NCI-H82 (cell line): ENCODE data around the gene CACHD1.
"Not testable (repeated sequence)": the region's sequence is repeated elsewhere in the genome, so short reads cannot be mapped to it uniquely, and the experiment has no call there.

ENCODE experiments used
- DNase-seq: peaks from one replicate; lab custom pipeline; 2025; lab: John Stamatoyannopoulos, UW

Gene CACHD1

DNA sequence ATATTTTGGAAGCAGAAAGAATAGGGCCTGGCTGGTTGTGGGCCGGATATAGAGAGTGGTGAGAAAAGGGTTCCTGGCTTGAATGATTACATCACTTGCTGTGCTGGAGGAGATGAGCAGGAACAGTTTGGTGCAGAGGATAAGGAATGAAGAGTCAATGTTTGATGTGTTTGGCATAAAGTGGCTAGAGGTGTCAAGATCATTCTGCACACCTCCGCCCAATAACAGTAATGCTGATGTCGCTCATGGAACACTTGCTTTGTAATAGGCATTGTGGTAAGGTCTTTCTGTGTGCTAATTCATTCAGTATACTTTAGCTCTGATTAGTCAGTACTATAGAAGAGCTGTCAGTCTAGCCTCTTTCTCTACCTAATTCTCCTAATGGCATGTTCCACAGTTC is 226.9 kb downstream of the CACHD1 start:
- DNase-seq, result no peak

DNA sequence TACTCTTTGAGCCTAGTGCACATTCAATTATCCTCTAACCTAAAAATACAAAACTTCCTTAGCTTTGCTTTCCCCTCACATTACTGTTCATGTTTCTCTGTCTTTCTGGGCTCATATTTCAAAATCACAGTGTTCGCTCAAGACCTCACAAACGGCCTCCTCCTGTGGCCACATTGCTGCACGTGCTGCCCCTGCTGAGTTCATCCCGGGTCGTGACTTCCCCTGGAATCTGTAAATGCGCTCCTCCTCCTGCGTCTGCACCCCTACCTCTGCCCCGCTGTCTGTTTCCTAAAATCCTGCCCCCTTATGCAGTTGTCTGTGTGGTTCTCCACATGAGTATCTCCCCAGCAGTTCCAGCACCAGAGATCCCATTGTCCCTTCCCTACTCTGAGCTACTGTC is 229.4 kb downstream of the CACHD1 start:
- DNase-seq, result no peak

DNA sequence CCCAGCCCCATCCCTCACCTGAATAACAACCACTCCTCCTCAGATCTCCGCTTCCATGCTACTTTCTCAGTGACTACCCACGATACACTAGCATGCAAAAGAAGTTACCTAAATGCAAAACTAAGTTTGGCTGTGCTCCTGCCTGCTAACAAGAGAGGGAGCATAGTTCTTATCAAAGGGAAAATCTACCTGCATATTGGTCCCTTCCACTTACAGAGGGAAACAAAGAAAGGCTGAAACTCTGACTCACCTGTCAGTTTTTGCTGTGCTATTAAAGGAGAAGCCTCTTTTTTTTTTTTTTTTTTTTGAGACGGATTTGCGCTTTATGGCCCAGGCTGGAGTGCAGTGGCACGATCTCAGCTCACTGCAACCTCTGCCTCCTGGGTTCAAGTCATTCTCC is 231.1 kb downstream of the CACHD1 start:
- no peak for DNase-seq

DNA sequence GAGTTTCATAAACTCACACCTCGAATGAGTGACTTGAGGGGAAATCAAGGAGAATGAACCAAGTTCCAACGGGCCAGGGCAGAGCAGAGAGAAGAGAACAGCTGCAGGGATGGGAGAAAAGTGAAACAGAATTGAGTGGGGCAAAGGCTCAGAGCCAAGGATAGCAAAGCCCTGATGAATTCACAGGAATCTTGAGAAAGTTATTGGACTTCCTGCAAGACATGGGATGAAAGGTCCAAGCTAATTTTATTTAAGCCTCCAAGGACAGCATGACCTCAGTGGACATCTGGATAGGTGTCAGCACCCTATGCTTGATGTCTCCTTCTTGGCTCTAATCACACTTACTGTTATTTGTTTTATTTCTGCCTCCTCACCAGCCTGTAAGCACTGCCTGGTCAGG is 232.0 kb downstream of the CACHD1 start:
- no peak for DNase-seq

DNA sequence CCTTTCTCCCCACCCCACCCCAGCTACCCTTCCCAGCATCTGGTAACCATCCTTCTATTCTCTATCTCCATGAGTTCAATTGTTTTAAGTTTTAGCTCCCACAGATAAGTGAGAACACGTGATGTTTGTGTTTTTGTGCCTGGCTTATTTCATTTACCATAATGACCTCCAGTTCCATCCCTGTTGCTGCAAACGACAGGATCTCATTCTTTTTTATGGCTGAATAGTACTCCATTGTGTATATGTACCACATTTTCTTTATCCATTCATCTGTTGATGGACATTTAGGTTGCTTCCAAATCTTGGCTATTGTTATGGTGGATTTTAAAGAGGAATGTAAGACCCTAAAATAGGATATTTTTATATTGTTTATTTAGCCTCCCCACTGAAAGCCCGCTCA is 232.7 kb downstream of the CACHD1 start:
- not testable (repeated sequence) for DNase-seq

DNA sequence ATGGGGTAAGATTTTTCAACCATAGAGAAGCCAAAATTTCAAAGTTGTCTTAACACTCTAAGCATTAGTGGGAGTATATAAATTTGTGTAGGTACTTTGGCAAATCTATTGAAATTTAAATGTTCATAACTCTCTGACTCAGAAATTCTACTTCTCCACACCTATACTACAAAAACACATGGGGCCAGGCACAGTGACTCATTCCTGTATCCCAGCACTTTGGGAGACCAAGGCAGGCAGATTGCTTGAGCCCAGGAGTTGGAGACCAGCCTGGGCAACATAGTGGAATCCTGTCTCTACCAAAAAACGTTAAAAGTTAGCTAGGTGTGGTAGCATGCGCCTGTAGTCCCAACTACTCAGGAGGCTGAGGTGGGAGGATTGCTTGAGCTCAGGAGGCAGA is 233.7 kb downstream of the CACHD1 start:
- DNase-seq, result no peak

DNA sequence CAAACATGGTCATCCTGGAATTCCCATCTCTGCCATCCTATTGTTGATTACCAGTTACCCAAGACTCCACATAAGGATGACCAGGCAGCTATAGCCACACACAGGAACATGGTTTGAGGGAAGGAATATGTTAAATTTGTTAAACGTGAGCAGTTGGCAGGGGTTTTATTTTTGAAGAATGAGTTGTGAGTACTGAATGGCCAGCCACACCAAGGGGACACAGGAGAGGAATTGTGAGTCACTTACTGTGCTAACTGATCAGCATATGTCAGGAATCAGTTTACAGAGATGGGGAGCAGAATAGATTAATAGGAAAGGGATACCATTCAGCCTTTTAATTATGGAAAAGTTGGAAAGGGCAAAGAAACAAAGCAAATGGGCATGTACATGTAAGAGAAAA is 235.7 kb downstream of the CACHD1 start:
- DNase-seq, result no peak

DNA sequence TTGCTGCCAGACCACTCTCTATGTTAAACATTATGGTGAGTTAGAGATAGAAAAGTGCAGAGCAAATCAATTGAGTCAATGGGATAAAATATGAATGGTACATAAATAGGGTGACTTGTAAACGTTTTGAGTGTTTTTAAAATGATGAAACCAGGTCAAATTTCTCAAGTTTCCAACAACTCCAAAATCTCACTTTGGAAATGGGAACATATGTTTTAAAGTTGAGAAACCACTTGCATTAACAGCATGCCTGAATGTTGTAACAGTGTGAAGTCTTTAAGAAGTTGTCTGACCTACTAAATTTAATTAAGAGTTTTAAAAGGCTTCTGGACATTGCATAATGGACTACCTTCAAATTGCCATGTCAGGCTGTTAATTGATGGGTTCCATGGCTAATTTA is 241.3 kb downstream of the CACHD1 start:
- no peak for DNase-seq

DNA sequence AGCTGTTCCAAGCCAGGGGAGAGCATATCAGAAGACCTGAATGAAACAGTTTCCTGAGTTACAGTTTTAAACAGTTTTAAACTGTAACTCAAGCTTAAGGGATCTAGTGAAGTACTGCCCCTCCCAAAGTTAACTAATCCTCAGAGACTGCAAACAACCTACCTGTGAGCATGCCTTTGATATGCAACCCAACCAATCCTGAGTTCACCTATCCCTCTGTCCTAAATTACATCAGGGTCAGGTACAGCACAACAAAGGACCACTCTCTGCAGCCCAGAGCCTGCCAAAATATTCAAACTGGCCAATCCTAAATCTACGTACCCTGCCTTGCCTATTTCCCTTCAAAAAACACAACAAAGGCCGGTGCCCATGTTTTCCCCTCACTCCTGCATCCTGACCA is 242.1 kb downstream of the CACHD1 start:
- DNase-seq, result no peak

DNA sequence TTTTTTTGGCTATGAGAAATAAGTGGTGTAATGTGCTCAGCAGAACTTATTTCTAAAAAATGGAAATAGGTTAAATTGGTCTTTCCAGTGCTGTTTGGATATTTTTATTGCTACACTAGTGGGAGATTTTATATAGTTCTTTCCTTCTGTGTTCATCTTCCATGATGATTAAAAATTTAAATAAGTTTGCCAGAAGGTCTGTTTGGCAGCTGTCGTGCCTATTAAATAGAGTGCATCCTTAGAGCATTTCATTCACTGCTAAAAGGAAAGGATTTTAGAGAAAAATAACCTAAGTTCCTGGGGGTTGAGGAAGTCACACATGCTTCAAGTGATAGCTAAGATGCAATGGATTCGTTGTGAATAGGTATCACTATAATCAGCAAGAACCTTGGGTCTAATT is 245.3 kb downstream of the CACHD1 start:
- DNase-seq, result no peak

DNA sequence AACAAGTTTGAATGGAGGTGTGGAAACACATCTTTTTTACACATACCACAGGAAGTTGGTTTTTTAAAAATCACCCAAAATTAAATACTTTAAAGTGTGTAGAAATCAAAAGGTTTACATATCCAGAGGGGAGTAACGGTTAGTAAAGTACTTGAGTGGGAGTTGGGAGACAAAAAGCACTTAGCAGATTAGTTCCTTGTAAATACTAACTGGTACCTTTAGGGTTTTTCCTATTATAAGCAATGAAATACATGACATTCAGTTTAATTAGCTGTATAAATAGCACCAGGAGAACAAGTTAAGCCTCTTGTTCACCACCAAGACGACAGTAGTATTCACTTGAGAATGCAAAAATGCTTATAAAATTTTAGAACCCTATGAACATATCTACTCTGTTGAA is 251.2 kb downstream of the CACHD1 start:
- no peak for DNase-seq

DNA sequence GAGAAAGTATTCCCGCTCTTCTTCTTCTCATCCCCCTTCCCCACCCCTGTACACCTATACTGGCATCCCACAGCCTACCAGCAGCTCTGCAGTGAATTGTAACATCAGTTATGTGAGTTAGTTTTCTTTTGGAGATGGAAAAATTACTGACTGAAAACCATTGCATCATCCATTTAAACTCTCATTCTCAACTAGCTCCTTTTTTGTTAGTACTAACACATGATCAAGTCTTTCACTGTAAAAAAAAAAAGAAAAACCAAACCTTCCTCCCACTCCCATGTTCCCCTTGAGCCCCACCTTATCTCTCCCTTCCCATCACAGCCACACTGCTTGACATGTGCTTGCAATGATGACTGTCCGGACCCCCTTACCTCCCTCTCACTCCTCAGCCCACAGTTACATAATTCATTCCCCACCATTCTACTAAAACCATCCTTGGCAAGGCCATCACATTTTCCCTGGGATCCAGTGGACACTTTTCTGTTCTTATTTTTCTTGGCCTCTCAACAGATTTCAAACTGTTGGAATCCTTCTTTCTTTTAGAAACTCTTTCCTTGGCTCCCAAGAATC is 251.7 kb downstream of the CACHD1 start:
- DNase-seq, result no peak

DNA sequence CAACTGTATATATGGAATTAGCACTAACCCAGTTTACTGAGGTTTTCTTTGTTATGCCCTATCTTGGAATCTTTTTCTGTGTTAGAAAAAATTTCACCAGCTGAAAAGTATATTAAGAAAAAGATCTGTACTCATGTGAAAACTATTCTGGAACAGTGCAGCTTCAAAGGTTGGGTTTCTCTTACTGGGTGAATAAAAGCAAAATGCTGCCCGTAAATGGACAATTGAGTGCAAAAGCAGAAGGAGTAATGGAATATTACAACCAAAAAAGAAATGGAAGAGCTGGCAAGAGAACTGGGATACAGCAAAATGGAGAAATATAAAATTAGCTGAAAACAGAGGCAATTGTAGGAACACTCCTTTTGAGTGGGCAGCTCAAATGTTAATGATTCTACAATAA is 257.9 kb downstream of the CACHD1 start:
- DNase-seq, result no peak

DNA sequence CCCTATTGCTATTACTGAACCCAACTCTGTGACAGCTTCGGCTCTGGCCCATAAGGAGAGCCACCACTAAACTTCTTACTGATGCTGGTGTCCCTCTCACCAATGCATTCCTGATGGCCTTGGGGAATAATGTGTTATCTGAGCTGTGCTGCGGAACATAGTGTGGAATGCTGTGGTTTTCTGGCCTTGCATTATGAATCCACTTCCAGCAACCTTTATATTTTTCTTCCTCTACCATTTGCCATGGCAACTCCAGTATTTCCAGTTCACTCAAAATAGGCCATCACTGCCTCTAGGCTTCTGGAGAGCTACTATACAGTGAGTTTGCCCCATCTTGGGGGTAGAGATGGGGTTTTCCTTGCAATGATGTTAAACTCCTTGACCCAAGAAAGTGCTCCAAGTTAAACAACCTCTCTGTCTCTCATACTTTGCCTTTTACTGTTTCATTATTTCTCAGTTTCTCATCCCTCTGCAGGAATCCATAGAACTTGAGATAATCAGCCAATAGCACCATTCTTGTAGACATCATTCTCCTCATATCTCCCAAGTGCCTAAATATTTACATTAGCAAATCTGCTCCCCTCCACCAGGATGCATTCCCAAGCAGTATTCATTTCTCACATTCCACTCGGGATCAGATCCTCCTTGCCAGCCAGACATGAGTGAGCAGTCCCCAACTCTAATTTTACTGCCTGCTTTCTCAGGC is 263.8 kb downstream of the CACHD1 start:
- DNase-seq, result no peak

DNA sequence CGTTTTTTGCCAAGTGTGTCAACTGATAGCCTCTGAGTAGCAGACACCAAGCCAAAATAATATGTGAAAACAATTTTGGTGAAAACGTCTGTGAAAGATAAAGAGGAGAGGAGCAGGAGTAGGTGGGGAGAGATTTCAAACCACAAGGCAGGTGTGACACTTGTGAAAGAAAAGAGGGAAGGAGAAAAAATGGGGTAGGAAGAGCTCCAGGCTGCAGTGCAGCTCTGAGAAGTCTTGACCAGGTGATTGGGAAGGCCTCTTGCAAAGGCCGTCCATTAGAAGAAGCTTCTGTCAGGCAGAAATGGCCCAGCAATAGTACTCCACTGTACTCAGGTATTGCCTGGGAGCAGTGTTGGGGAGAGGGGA is 264.3 kb downstream of the CACHD1 start:
- DNase-seq, result no peak

DNA sequence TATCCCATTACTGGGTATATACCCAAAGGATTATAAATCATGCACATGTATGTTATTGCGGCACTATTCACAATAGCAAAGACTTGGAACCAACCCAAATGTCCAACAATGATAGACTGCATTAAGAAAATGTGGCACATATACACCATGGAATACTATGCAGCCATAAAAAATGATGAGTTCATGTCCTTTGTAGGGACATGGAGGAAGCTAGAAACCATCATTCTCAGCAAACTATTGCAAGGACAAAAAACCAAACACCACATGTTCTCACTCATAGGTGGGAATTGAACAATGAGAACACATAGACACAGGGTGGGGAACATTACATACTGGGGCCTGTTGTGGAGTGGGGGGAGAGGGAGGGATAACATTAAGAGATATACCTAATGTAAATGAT is 270.8 kb downstream of the CACHD1 start:
- DNase-seq, result not testable (repeated sequence)
